Spleen (tissue), 11 donors: ENCODE data around the gene GJD3. TPM values are rescaled to one million over a fixed set of nuclear protein-coding genes. Genes with fewer than 3 reads are reported as not detected.

Experiments
- DNase-seq: peaks from one replicate; pipeline ENCODE4 v3.0.0-alpha.2; 2020
- H3K27ac ChIP-seq, 8 donors: fragments of 200-600 bp; sonication (generic) in 7 of 8; 1 replicate in 4 of 8; 2 replicates in 4 of 8; pipeline versions ENCODE4 v1.5.0 to v1.8.0; 2016 to 2021; ENCODE audit warnings: inconsistent platforms in 4 of 8, mild to moderate bottlenecking in 4 of 8, moderate library complexity in 1 of 8
- H3K27me3 ChIP-seq, 7 donors: fragments of 200-600 bp; sonication (generic) in 6 of 7; replicated peaks in 1 of 7; 1 replicate in 4 of 7; 2 replicates in 3 of 7; pipeline versions ENCODE4 v1.5.0 to v1.8.0; 2016 to 2021; ENCODE audit warnings: inconsistent platforms in 3 of 7, mild to moderate bottlenecking in 1 of 7
- H3K36me3 ChIP-seq, 6 donors: fragments of 200-600 bp; sonication (generic) in 5 of 6; 1 replicate in 4 of 6; 2 replicates in 2 of 6; pipeline versions ENCODE4 v1.5.0 to v1.8.0; 2016 to 2021; ENCODE audit warnings: inconsistent platforms in 2 of 6
- H3K4me1 ChIP-seq, 6 donors: fragments of 200-600 bp; sonication (generic) in 5 of 6; 1 replicate in 3 of 6; 2 replicates in 3 of 6; pipeline versions ENCODE4 v1.5.0 to v1.8.0; 2016 to 2021; ENCODE audit warnings: inconsistent platforms in 3 of 6
- H3K4me3 ChIP-seq, 8 donors: fragments of 200-600 bp; sonication (generic) in 7 of 8; 1 replicate in 4 of 8; 2 replicates in 4 of 8; pipeline versions ENCODE4 v1.5.0 to v1.8.0; 2016 to 2021; ENCODE audit warnings: inconsistent platforms in 4 of 8, mild to moderate bottlenecking in 4 of 8, moderate library complexity in 2 of 8
- H3K9me3 ChIP-seq, 8 donors: fragments of 200-600 bp; sonication (generic) in 7 of 8; 1 replicate in 4 of 8; 2 replicates in 4 of 8; pipeline versions ENCODE4 v1.5.0 to v1.8.0; 2016 to 2021; ENCODE audit warnings: inconsistent platforms in 4 of 8
- CTCF ChIP-seq, 11 experiments: fragments of 200-600 bp in 7 of 11; fragments of 450-650 bp in 4 of 11; sonication (generic) in 4 of 11; IDR thresholded peaks in 8 of 11; conservative IDR thresholded peaks in 3 of 11; 1 replicate in 7 of 11; 2 replicates in 4 of 11; pipeline versions ENCODE4 v1.4.0 to v1.8.0; 2016 to 2021; ENCODE audit warnings: antibody characterized with exemption in 11 of 11, inconsistent platforms in 4 of 11, mild to moderate bottlenecking in 1 of 11
- POLR2A ChIP-seq, 3 donors: fragments of 450-650 bp; IDR thresholded peaks; one replicate each; pipeline ENCODE4 v1.5.1; 2017; ENCODE audit warnings: antibody characterized with exemption in 3 of 3, mild to moderate bottlenecking in 1 of 3
- POLR2AphosphoS5 ChIP-seq, 3 donors: sonication (generic); formaldehyde crosslinking; IDR thresholded peaks; one replicate each; pipeline ENCODE4 v1.5.1; 2017; ENCODE audit warnings: antibody characterized with exemption in 3 of 3
- WGBS, 5 donors: extraction: QIAGEN DNeasy Blood & Tissue Kit in 3 of 5; methylation state at CpG; one replicate each; pipeline versions ENCODE4 v1.1.5 to v1.1.7; 2013 to 2018; 5-methylcytosine and 5-hydroxymethylcytosine counted together
- intact Hi-C: fragments of 100-400 bp; cut with DNase I; formaldehyde crosslinking; loops from one replicate; pipeline ENCODE4 v1.15.0; 2023; ENCODE audit warnings: low total_unique reads
- polyA plus RNA-seq, 3 donors: library from polyadenylated mRNA; stranded (reverse); fragments of 200-250 nt; gene quantifications; one replicate each; pipeline ENCODE4 v1.2.1, GENCODE V29; 2013
- total RNA-seq, 7 donors: library from RNA; depleted of rRNA in 3 of 7; stranded (reverse); fragments of >200 nt in 3 of 7; fragmentation: NEBNext Ultra II Directional in 4 of 7; extraction: Animal tissue kit (Norgen Biotek cat#: 25700) in 4 of 7; gene quantifications; one replicate each; pipeline versions ENCODE4 v1.1.0 to v1.2.1, GENCODE V29; 2016 to 2021
- donor health status: healthy with polysubstance abuse.
- donor health status: DM: no; HTN: no; CAD: no; lungs with moderate emphysema.
- donor health status: DM: no; HTN: no; CAD: no.
- donor health status: Bipolar disorder and iron deficiency.
- donor health status: healthy.
- donor health status: DM: no; HTN: no; CAD: no.
- donor health status: DM: yes; HTN: yes; CAD: no.

Gene GJD3
- total and polyA plus RNA-seq, 10 donors: 0.20 to 15.0 (median 8.6) TPM

DNA sequence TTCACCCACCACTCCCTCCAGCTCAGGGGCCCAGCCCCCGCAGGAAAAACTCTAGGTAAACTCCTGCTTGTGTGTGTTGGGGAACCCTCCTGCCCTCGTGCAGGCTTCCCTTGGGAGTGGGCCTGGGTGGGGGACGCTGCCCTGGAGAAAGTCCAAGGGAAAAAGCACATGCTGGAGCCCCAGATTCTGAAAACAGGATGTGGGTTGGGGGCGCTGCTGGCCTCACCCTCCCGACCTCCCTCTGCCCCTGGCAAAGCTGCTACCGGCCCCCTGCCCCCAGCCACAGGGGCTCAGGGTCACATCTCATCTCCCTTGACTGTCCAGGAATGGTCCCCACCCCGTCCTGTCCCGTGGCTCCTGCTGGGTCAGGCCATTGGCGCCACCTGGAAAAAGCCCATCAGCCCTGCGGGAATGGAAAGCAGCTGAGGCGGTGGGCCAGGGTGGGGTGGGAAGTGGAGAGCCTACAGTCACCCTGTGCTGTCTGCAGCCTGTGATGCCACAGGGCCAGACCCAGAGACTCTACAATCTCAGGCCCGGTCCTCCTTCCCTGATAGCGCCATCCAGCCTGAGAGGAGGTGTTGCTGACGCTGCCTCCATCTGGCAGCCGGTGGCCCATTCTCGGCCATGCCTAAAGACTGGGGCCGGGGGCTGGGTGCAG, 2.5 kb upstream of the GJD3 start:
- TF ChIP-seq POLR2A (IDR thresholded peaks at IDR 0.05) (no peak), POLR2AphosphoS5 (IDR thresholded peaks at IDR 0.05) (no peak), CTCF (IDR thresholded peaks at IDR 0.05 in 8 of 11, conservative IDR thresholded peaks at IDR 0.05 in 3 of 11) (no peak)
- DNase-seq: peak; percentile 58
- 31 to 75% (median 71%) methylated on average over 7 to 17 of the region's 17 CpGs for WGBS, 5 donors
- H3K27ac ChIP-seq: no peak overlapping the region
- peaks cover 4 to 37% (median 16%) of the 10 kb centered on the region in 6 donors for H3K4me1 ChIP-seq
- peaks cover 0 to 27% (median 6%) of the 10 kb centered on the region in 7 donors for H3K27me3 ChIP-seq
- no peaks in the 10 kb centered on the region for H3K9me3 ChIP-seq
- intact Hi-C loops: no loop called here
- no peak overlapping the region for H3K4me3 ChIP-seq
- no peaks in the 10 kb centered on the region for H3K36me3 ChIP-seq

- DNase-seq: no peak
- intact Hi-C loops: no loop called here
- 89 to 95% (median 91%) methylated on average over 13 to 18 of the region's 18 CpGs for WGBS, 5 donors
- Histone ChIP-seq H3K4me1 (peaks cover 4 to 41% (median 19%) of the 10 kb centered on the region in 6 donors), H3K9me3 (no peaks in the 10 kb centered on the region), H3K4me3 (no peak overlapping the region), H3K36me3 (no peaks in the 10 kb centered on the region), H3K27ac (no peak overlapping the region), H3K27me3 (peaks cover 0 to 34% (median 6%) of the 10 kb centered on the region in 7 donors)
- no peak for TF ChIP-seq POLR2AphosphoS5 (IDR thresholded peaks at IDR 0.05)
- TF ChIP-seq CTCF (IDR thresholded peaks at IDR 0.05 in 8 of 11, conservative IDR thresholded peaks at IDR 0.05 in 3 of 11): no peak
- TF ChIP-seq POLR2A (IDR thresholded peaks at IDR 0.05): no peak
Measured at GRCh38 chr17:40366076-40366860, 1.7 kb upstream of the GJD3 start.

- peaks cover 4 to 38% (median 19%) of the 10 kb centered on the region in 6 donors for H3K4me1 ChIP-seq
- H3K27ac ChIP-seq: peak overlapping the region in 7 of 8 donors; percentile 69 to 84 (median 79)
- 76 to 89% (median 81%) methylated on average over 9 of the region's 9 CpGs for WGBS, 5 donors
- H3K36me3 ChIP-seq: no peaks in the 10 kb centered on the region
- no peak for DNase-seq
- TF ChIP-seq POLR2A (IDR thresholded peaks at IDR 0.05) (no peak), POLR2AphosphoS5 (IDR thresholded peaks at IDR 0.05) (no peak), CTCF (IDR thresholded peaks at IDR 0.05 in 8 of 11, conservative IDR thresholded peaks at IDR 0.05 in 3 of 11) (no peak)
- intact Hi-C loops: loop anchor here (5.0 kb wide), 1 partner anchor 52 kb away; the partner anchor contains the start of gene TOP2A
- H3K9me3 ChIP-seq: no peaks in the 10 kb centered on the region
- H3K4me3 ChIP-seq: peak overlapping the region in 3 of 8 donors; percentile 57 to 78 (median 61)
- H3K27me3 ChIP-seq: peaks cover 0 to 40% (median 6%) of the 10 kb centered on the region in 7 donors
Measured at GRCh38 chr17:40364906-40365305, 369 bp upstream of the GJD3 start.
